Neural cell (in vitro differentiated cells): ENCODE data around the gene RHOT1. TPM values are rescaled to one million over a fixed set of nuclear protein-coding genes. Genes with fewer than 3 reads are reported as not detected.

Source experiments
- H2AFZ ChIP-seq: fragments of 200-600, 300-800 bp; sonication (generic), shearing (Covaris generic); 2 replicates; pipeline ENCODE4 v1.6.0; 2014; ENCODE audit warnings: low read depth, mild to moderate bottlenecking, antibody characterized with exemption, low read length, moderate library complexity
- H3F3A ChIP-seq: fragments of 200-600 bp; shearing (Covaris generic); 2 replicates; pipeline ENCODE4 v1.6.1; 2016; ENCODE audit warnings: mild to moderate bottlenecking, moderate library complexity, mixed read lengths, antibody characterized with exemption, low read length; ENCODE audit not compliant: insufficient read depth, poor library complexity, severe bottlenecking
- H3K27ac ChIP-seq: fragments of 200-600, 300-800 bp; sonication (generic), shearing (Covaris generic); 2 replicates; pipeline ENCODE4 v1.5.1; 2014; ENCODE audit warnings: mild to moderate bottlenecking, low read length, moderate library complexity
- H3K27me3 ChIP-seq: fragments of 300-800, 200-600 bp; sonication (generic), shearing (Covaris generic); 2 replicates; pipeline ENCODE4 v1.6.0; 2014; ENCODE audit warnings: mild to moderate bottlenecking, low read depth, low read length, moderate library complexity; ENCODE audit not compliant: insufficient read depth
- H3K36me3 ChIP-seq: fragments of 300-800, 200-600 bp; sonication (generic), shearing (Covaris generic); 2 replicates; pipeline ENCODE4 v1.5.1; 2014; ENCODE audit warnings: mild to moderate bottlenecking, antibody characterized with exemption, low read length, moderate library complexity; ENCODE audit not compliant: insufficient read depth
- H3K4me2 ChIP-seq: fragments of 300-800, 200-600 bp; sonication (generic), shearing (Covaris generic); 2 replicates; pipeline ENCODE4 v1.6.0; 2014; ENCODE audit warnings: mild to moderate bottlenecking, low read length
- H3K4me3 ChIP-seq: fragments of 300-800, 200-600 bp; sonication (generic), shearing (Covaris generic); 2 replicates; pipeline ENCODE4 v1.5.1; 2014; ENCODE audit warnings: mild to moderate bottlenecking, low read length, moderate library complexity
- H3K79me2 ChIP-seq: fragments of 200-600 bp; shearing (Covaris generic); replicated peaks from 2 replicates; pipeline ENCODE4 v1.6.0; 2014; ENCODE audit warnings: mild to moderate bottlenecking, low read length, moderate library complexity; ENCODE audit not compliant: insufficient read depth
- H3K9ac ChIP-seq: fragments of 300-800, 200-600 bp; sonication (generic), shearing (Covaris generic); 2 replicates; pipeline ENCODE4 v1.6.1; 2016; ENCODE audit warnings: mild to moderate bottlenecking, low read length, mixed read lengths
- H3K9me2 ChIP-seq: fragments of 200-600 bp; shearing (Covaris generic); 2 replicates; pipeline ENCODE4 v1.6.1; 2016; ENCODE audit warnings: mild to moderate bottlenecking, low read length, mixed read lengths; ENCODE audit not compliant: insufficient read depth
- H3K9me3 ChIP-seq: fragments of 200-600, 300-800 bp; sonication (generic), shearing (Covaris generic); 2 replicates; pipeline ENCODE4 v1.6.1; 2016; ENCODE audit warnings: mild to moderate bottlenecking, mixed run types, low read length, moderate library complexity, mixed read lengths
- H4K20me1 ChIP-seq: fragments of 200-600 bp; shearing (Covaris generic); 2 replicates; pipeline ENCODE4 v1.6.1; 2016; ENCODE audit warnings: mild to moderate bottlenecking, mixed run types; ENCODE audit not compliant: insufficient read depth
- CTCF ChIP-seq: fragments of 450-650 bp; IDR thresholded peaks from 2 replicates; pipeline ENCODE4 v1.5.1; 2014; ENCODE audit warnings: antibody characterized with exemption, mild to moderate bottlenecking, moderate library complexity; ENCODE audit not compliant: poor library complexity, severe bottlenecking
- EP300 ChIP-seq: fragments of 450-650 bp; conservative IDR thresholded peaks from 2 replicates; pipeline ENCODE4 v1.6.1; 2014; ENCODE audit warnings: antibody characterized with exemption, mild to moderate bottlenecking, moderate library complexity; ENCODE audit not compliant: poor library complexity, severe bottlenecking
- EZH2 ChIP-seq: fragments of 200-600, 300-800 bp; shearing (Covaris generic), sonication (generic); IDR thresholded peaks from 2 replicates; pipeline ENCODE4 v1.6.1; 2014; ENCODE audit warnings: antibody characterized with exemption, low read length, borderline replicate concordance, mild to moderate bottlenecking; ENCODE audit not compliant: insufficient read depth, poor library complexity, severe bottlenecking
- MXI1 ChIP-seq: fragments of 450-650 bp; conservative IDR thresholded peaks from 2 replicates; pipeline ENCODE4 v1.6.1; 2014; ENCODE audit warnings: antibody characterized with exemption, mild to moderate bottlenecking; ENCODE audit not compliant: poor library complexity, severe bottlenecking
- POLR2AphosphoS5 ChIP-seq: IDR thresholded peaks from 2 replicates; pipeline ENCODE4 v1.6.1; 2012
- RAD21 ChIP-seq: fragments of 450-650 bp; conservative IDR thresholded peaks from 2 replicates; pipeline ENCODE4 v1.6.1; 2014; ENCODE audit warnings: antibody characterized with exemption, mild to moderate bottlenecking, moderate library complexity
- REST ChIP-seq: IDR thresholded peaks from 2 replicates; pipeline ENCODE4 v1.6.1; 2012; ENCODE audit warnings: borderline replicate concordance
- SMC3 ChIP-seq: fragments of 450-650 bp; conservative IDR thresholded peaks from 2 replicates; pipeline ENCODE4 v1.6.1; 2014; ENCODE audit warnings: antibody characterized with exemption, mild to moderate bottlenecking, moderate library complexity; ENCODE audit not compliant: poor library complexity
- TAF1 ChIP-seq: IDR thresholded peaks from 2 replicates; pipeline ENCODE4 v1.6.1; 2012; ENCODE audit warnings: low read depth
- polyA plus RNA-seq: library from polyadenylated mRNA; depleted of rRNA; stranded (reverse); fragments of >200 nt; gene quantifications from 2 replicates; pipeline ENCODE4 v1.2.3, GENCODE V29; 2014

The RHOT1 gene
- polyA plus RNA-seq, 1 donor from 2014 or later, result 99.1 TPM

- H3K4me3 ChIP-seq, result no peak overlapping the region
- no peaks in the 10 kb centered on the region for H3K9me3 ChIP-seq
- H3K9me2 ChIP-seq, result no peaks in the 10 kb centered on the region
- no peaks in the 10 kb centered on the region for H3K79me2 ChIP-seq
- H4K20me1 ChIP-seq, result no peaks in the 10 kb centered on the region
- no peak overlapping the region for H3K4me2 ChIP-seq
- no peak overlapping the region for H3K9ac ChIP-seq
- no peaks in the 10 kb centered on the region for H3F3A ChIP-seq
- no peak overlapping the region for H3K27ac ChIP-seq
- H3K36me3 ChIP-seq, result no peaks in the 10 kb centered on the region
- H3K27me3 ChIP-seq, result no peaks in the 10 kb centered on the region
- no peak overlapping the region for H2AFZ ChIP-seq
- no peak for TF ChIP-seq SMC3
- TF ChIP-seq CTCF, result no peak
- no peak for TF ChIP-seq REST
- TF ChIP-seq RAD21, result no peak
- TF ChIP-seq EP300, result no peak
- no peak for TF ChIP-seq EZH2
- TF ChIP-seq TAF1, result no peak
- no peak for TF ChIP-seq POLR2AphosphoS5
- no peak for TF ChIP-seq MXI1
Measured at GRCh38 chr17:32189343-32189742, 47.0 kb downstream of the RHOT1 start.

GRCh38 chr17:32191306-32191705, 49.0 kb downstream of the RHOT1 start:
- no peaks in the 10 kb centered on the region for H3K27me3 ChIP-seq
- no peak overlapping the region for H3K9ac ChIP-seq
- no peaks in the 10 kb centered on the region for H3F3A ChIP-seq
- no peaks in the 10 kb centered on the region for H3K9me2 ChIP-seq
- no peaks in the 10 kb centered on the region for H3K36me3 ChIP-seq
- H3K4me2 ChIP-seq, result no peak overlapping the region
- TF ChIP-seq POLR2AphosphoS5 (no peak), MXI1 (no peak)
- H3K9me3 ChIP-seq, result no peaks in the 10 kb centered on the region
- no peak overlapping the region for H3K4me3 ChIP-seq
- no peaks in the 10 kb centered on the region for H4K20me1 ChIP-seq
- no peaks in the 10 kb centered on the region for H3K79me2 ChIP-seq
- H2AFZ ChIP-seq, result no peak overlapping the region
- H3K27ac ChIP-seq, result no peak overlapping the region

- no peaks in the 10 kb centered on the region for H3F3A ChIP-seq
- H3K4me2 ChIP-seq, result no peak overlapping the region
- no peaks in the 10 kb centered on the region for H3K79me2 ChIP-seq
- H3K9ac ChIP-seq, result no peak overlapping the region
- H3K9me3 ChIP-seq, result no peaks in the 10 kb centered on the region
- TF ChIP-seq CTCF (no peak), TAF1 (no peak), EZH2 (no peak), REST (no peak), RAD21 (no peak), SMC3 (no peak), POLR2AphosphoS5 (no peak), EP300 (no peak), MXI1 (no peak)
- H3K27me3 ChIP-seq, result no peaks in the 10 kb centered on the region
- H2AFZ ChIP-seq, result no peak overlapping the region
- no peak overlapping the region for H3K27ac ChIP-seq
- no peaks in the 10 kb centered on the region for H3K36me3 ChIP-seq
- H4K20me1 ChIP-seq, result no peaks in the 10 kb centered on the region
- no peak overlapping the region for H3K4me3 ChIP-seq
- H3K9me2 ChIP-seq, result no peaks in the 10 kb centered on the region
Measured at GRCh38 chr17:32192379-32192778, 50.1 kb downstream of the RHOT1 start.
